Measurements from ENCODE around the gene SNX3.

SNX3 gene

DNA sequence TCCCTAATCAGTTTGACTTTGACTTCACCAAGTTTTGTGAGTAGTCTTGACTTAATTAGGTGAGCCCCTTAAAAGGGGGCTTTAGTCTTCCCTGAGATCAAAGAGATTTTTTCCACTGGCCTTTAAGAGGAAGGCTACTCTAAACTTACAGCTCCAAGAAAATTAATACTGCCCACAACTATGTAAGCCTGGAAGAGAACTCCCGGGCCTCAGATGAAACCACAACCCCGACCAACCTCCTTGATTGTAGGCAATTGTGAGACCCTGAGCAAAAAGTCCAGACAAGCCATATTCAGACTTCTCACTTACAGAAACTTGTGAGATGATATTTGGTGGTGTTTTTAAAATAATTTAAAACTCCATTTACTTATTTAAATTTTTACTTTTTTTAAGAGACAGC lies 18.1 kb downstream of the SNX3 start (continued):
- TF ChIP-seq, protein P1, sequence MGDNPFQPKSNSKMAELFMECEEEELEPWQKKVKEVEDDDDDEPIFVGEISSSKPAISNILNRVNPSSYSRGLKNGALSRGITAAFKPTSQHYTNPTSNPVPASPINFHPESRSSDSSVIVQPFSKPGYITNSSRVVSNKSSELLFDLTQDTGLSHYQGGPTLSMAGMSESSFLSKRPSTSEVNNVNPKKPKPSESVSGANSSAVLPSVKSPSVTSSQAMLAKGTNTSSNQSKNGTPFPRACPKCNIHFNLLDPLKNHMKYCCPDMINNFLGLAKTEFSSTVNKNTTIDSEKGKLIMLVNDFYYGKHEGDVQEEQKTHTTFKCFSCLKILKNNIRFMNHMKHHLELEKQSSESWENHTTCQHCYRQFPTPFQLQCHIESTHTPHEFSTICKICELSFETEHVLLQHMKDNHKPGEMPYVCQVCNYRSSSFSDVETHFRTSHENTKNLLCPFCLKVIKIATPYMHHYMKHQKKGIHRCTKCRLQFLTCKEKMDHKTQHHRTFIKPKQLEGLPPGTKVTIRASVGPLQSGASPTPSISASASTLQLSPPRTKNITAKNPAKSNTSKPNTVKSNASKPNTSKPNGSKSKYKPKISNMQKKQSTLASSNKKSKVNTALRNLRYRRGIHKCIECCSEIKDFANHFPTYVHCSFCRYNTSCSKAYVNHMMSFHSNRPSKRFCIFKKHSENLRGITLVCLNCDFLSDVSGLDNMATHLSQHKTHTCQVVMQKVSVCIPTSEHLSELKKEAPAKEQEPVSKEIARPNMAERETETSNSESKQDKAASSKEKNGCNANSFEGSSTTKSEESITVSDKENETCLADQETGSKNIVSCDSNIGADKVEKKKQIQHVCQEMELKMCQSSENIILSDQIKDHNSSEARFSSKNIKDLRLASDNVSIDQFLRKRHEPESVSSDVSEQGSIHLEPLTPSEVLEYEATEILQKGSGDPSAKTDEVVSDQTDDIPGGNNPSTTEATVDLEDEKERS (tag by site-specific recombination; IDR thresholded peaks at IDR 0.05), result no peak
- TF ChIP-seq, protein P2, sequence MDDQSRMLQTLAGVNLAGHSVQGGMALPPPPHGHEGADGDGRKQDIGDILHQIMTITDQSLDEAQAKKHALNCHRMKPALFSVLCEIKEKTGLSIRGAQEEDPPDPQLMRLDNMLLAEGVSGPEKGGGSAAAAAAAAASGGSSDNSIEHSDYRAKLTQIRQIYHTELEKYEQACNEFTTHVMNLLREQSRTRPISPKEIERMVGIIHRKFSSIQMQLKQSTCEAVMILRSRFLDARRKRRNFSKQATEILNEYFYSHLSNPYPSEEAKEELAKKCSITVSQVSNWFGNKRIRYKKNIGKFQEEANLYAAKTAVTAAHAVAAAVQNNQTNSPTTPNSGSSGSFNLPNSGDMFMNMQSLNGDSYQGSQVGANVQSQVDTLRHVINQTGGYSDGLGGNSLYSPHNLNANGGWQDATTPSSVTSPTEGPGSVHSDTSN (CRISPR knock-in tag; IDR thresholded peaks at IDR 0.05), result no peak
- TF ChIP-seq IKZF3 (tag by site-specific recombination; IDR thresholded peaks at IDR 0.05) (no peak), ZBTB17 (tag by site-specific recombination; IDR thresholded peaks at IDR 0.05) (no peak), KLF7 (tag by site-specific recombination; IDR thresholded peaks at IDR 0.05; ENCODE audit: borderline replicate concordance) (no peak), OVOL3 (tag by site-specific recombination; IDR thresholded peaks at IDR 0.05) (no peak), ZNF366 (tag by site-specific recombination; conservative IDR thresholded peaks at IDR 0.05) (no peak)
- TF ChIP-seq, protein P3, sequence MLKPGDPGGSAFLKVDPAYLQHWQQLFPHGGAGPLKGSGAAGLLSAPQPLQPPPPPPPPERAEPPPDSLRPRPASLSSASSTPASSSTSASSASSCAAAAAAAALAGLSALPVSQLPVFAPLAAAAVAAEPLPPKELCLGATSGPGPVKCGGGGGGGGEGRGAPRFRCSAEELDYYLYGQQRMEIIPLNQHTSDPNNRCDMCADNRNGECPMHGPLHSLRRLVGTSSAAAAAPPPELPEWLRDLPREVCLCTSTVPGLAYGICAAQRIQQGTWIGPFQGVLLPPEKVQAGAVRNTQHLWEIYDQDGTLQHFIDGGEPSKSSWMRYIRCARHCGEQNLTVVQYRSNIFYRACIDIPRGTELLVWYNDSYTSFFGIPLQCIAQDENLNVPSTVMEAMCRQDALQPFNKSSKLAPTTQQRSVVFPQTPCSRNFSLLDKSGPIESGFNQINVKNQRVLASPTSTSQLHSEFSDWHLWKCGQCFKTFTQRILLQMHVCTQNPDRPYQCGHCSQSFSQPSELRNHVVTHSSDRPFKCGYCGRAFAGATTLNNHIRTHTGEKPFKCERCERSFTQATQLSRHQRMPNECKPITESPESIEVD (tag by site-specific recombination; IDR thresholded peaks at IDR 0.05), result no peak
- TF ChIP-seq, protein P4, sequence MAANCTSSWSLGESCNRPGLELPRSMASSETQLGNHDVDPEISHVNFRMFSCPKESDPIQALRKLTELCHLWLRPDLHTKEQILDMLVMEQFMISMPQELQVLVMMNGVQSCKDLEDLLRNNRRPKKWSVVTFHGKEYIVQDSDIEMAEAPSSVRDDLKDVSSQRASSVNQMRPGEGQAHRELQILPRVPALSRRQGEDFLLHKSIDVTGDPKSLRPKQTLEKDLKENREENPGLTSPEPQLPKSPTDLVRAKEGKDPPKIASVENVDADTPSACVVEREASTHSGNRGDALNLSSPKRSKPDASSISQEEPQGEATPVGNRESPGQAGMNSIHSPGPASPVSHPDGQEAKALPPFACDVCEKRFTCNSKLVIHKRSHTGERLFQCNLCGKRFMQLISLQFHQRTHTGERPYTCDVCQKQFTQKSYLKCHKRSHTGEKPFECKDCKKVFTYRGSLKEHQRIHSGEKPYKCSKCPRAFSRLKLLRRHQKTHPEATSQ (tag by site-specific recombination; IDR thresholded peaks at IDR 0.05), result no peak

DNA sequence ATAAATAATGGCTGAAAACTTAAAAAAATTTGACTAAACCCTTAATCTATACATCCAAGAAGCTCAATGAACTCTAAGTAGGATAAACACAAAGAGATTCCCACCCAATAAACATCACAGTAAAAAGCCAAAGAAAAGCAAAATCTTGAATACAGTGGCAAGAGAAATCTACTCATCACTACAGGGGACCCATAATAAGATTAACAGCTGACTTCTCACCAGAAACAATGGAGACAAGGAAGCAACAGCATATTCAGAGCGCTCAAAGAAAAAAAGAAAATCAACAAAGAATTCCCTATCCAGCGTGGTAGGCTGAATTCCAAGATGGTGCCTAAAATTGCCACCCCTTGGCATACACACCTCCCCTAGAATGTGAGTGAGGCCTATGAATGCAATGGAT lies 18.6 kb downstream of the SNX3 start:
- Histone ChIP-seq H3K4me1 (ENCODE audit: control insufficient read depth, insufficient read depth, low read length) (no peaks in the 10 kb centered on the region), H3K4me3 (ENCODE audit: low read depth, low read length) (no peak overlapping the region), H3K36me3 (ENCODE audit: control insufficient read depth in 2 of 2, insufficient read depth in 1 of 2, low read length in 2 of 2) (peaks cover 2 to 24% of the 10 kb centered on the region in 2 experiments; a peak in 2 of 3 replicates), H3K27ac (ENCODE audit: extremely low read depth, low read depth, low read length) (no peak overlapping the region), H3K9me3 (ENCODE audit: control insufficient read depth, insufficient read depth, low read depth, low read length) (no peaks in the 10 kb centered on the region)
- TF ChIP-seq MZF1 (tag by site-specific recombination; IDR thresholded peaks at IDR 0.05; ENCODE audit: borderline replicate concordance) (0 out of 2 replicates have a peak, but pooled peaks have one; percentile 15), TRIM28 (IDR thresholded peaks at IDR 0.05; ENCODE audit: borderline replicate concordance, low read length) (peak; percentile 95), SP7 (tag by site-specific recombination; IDR thresholded peaks at IDR 0.05) (0 out of 2 replicates have a peak, but pooled peaks have one; percentile 32), SETDB1 (IDR thresholded peaks at IDR 0.05; ENCODE audit: insufficient read length, low read length) (peak; percentile 93), ZNF48 (tag by site-specific recombination; IDR thresholded peaks at IDR 0.05) (no peak)
- TF ChIP-seq, protein P1 (tag by site-specific recombination; IDR thresholded peaks at IDR 0.05), result peak; percentile 28; the same call in 1 of the 2 replicates
- TF ChIP-seq, protein P5, sequence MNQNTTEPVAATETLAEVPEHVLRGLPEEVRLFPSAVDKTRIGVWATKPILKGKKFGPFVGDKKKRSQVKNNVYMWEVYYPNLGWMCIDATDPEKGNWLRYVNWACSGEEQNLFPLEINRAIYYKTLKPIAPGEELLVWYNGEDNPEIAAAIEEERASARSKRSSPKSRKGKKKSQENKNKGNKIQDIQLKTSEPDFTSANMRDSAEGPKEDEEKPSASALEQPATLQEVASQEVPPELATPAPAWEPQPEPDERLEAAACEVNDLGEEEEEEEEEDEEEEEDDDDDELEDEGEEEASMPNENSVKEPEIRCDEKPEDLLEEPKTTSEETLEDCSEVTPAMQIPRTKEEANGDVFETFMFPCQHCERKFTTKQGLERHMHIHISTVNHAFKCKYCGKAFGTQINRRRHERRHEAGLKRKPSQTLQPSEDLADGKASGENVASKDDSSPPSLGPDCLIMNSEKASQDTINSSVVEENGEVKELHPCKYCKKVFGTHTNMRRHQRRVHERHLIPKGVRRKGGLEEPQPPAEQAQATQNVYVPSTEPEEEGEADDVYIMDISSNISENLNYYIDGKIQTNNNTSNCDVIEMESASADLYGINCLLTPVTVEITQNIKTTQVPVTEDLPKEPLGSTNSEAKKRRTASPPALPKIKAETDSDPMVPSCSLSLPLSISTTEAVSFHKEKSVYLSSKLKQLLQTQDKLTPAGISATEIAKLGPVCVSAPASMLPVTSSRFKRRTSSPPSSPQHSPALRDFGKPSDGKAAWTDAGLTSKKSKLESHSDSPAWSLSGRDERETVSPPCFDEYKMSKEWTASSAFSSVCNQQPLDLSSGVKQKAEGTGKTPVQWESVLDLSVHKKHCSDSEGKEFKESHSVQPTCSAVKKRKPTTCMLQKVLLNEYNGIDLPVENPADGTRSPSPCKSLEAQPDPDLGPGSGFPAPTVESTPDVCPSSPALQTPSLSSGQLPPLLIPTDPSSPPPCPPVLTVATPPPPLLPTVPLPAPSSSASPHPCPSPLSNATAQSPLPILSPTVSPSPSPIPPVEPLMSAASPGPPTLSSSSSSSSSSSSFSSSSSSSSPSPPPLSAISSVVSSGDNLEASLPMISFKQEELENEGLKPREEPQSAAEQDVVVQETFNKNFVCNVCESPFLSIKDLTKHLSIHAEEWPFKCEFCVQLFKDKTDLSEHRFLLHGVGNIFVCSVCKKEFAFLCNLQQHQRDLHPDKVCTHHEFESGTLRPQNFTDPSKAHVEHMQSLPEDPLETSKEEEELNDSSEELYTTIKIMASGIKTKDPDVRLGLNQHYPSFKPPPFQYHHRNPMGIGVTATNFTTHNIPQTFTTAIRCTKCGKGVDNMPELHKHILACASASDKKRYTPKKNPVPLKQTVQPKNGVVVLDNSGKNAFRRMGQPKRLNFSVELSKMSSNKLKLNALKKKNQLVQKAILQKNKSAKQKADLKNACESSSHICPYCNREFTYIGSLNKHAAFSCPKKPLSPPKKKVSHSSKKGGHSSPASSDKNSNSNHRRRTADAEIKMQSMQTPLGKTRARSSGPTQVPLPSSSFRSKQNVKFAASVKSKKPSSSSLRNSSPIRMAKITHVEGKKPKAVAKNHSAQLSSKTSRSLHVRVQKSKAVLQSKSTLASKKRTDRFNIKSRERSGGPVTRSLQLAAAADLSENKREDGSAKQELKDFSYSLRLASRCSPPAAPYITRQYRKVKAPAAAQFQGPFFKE (tag by site-specific recombination; IDR thresholded peaks at IDR 0.05; ENCODE audit: borderline replicate concordance), result no peak
- ChIA-PET CTCF (interaction anchor here (0.6 to 1.7 kb wide), 3 partner anchors 9 to 128 kb away, joined by 4 read pairs; no protein-coding TSS in a partner anchor), POLR2A (no interaction called here)

Data from HEK293 (cell line).